HG02763 (cell line): Measurements from ENCODE around the gene RFLNA.

Experiments
- ATAC-seq: cut with Tn5 transposase; IDR thresholded peaks from one replicate; pipeline ENCODE4 v1.9.1; 2021; ENCODE audit warnings: mild to moderate bottlenecking, moderate library complexity; ENCODE audit not compliant: unreplicated experiment

RFLNA gene

DNA sequence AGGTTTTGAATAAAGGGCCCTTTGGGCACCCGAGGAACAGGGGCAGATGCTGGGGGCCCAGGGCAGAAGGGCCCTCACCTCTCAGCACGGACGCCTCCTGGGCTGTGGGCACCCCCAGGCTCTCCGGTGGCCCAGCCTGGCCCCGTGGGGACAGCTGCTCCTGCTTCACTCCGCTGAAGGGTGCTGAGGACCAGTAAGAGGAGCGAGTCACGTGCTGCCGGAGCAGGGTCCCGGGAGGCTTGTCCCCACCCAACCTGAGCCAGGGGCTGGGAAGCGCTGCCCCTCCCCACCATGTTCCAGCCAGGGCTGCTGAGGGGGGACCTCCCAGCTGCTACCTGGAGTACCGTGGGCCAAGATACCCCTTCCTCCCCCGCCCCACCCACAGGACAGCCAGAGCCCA, 59.5 kb downstream of the RFLNA start:
- ATAC-seq: no peak

DNA sequence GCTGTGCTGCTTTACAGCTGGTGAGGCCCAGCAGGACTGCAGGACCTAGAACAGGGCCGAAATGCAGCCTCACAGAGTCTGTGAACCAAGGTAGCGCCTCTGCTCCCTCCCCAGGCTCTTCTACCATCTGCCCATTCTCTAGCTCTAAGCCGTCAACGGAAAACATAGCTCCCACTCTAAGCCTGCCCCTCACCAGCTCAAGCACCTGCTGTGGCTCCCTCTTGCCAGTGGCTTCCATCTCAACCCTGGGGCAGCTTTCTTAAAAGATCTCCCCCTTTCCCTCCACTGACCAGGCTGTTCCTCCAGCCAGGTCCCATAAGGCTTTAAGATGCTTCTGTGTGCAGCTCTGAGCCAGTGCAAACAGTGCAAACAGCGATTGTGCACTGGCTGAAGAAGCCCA, 61.3 kb downstream of the RFLNA start:
- no peak for ATAC-seq

DNA sequence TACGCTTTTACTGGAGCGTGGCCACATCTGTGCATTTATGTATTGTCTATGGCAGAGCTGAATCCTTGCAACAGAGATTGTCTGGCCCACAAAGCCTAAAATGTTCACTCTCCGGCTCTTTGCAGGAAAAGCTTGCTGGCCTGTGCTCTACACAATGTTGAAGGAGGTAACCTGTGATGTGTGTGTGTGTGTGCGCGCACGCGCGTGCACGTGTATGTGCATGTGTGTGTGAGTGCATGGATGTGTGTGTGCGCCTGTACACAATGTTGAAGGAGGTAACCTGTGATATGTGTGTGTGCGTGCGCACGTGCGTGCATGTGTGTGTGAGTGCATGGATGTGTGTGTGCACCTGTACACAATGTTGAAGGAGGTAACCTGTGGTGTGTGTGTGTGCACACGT, 62.7 kb downstream of the RFLNA start:
- no peak for ATAC-seq

DNA sequence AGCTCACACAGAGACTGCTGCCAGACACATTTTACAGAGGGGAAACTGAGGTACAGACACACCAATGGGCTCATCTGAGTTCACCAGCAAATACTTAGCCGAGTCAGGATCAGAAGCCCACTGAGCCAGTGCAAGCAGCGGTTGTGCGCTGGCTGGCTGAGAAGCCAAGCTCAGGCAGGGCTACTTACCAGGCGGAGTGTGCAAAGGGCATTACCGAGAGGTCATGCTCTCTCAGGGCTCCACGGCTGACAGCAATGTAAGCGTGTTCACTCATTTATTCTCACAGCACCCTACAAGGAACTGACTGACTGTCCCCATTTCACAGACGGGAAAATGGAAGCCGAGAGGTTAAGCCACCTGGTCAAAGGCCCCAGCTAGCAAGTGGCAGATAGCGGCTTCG, 63.7 kb downstream of the RFLNA start:
- no peak for ATAC-seq

DNA sequence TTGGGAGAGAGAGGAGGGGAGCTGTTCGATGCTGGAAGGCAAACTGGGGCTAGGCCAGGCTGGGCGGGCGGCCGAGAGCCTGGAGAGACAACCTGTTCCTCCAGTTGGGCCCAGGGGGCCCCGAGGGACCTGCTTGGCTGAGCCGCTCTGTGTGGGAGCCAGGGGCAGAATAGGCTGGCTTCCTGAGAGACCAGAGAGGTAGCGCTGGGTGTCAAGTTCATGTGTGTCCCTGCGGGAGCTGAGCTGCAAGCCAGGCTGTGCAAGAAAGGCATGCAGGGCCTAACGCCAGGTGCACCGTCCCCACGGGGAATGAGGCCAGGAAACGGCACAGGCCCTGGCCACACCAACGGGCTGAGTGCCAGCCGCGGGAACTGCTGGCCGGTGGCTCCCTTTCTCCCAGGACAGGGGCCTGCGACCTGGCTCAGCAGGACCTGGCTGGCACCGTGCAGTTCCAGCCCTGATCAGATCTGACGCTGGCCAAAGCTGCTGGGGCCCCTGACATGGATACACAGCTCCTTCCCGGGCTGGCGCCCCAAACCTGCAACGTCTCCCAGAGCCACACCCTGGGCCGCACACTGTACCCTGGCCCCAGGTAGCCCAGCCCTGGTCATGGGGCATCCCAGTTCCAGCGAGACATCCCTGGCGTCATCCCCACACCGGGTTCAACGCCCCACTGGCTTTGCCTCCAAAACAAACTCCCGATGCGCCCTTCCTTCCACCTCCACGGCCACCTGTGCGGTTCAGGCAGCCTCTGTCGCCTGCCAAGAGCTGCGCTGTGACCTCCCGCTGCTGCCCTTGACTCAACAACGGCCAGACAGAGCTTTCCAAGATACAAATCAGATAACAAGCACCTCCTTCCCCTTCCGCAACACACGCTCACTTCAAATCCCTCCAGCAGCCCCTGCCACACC, 65.0 kb downstream of the RFLNA start:
- ATAC-seq: no peak

DNA sequence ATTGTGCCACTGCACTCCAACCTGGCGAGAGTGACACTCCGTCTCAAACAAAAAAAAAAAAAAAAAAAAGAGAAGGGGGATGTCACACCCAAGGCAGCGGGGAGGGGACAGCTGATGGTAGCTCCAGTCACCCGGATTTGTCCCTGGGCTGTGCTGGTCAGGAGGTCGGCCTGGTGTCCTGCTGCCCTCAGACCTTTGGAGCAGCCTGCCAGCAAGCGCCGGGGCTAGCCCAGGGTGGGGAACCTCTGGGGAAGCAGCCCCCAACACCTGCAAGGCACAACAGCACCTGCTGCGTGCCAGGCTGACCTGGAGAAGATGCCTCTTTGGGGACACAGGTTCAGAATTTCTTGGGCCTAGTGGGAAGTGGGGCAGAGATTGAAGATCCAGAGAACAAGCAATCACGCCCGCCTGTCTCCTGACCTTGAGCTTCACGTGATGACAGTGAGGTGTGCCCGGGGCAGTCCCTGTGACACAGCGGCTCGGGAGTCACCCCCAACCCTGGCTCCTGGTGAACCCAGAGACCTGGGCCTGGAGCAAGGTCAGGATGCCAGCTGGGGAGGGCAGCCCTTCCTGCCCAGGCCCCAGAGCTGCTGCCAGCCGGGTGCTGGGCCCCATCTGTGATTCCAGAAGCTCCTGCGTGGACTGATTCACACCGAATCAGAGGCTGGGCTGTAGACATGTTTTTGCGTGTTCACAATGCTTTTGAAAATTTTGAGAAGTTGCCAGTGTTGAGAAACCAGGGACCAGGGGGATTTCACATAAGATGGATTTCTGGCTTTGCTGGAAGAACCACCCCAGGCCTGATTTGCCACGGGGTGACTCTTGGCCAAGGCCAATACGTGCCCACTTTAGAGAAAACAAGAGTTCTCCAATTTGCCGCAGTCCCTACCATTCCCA, 66.4 kb downstream of the RFLNA start:
- ATAC-seq: no peak

DNA sequence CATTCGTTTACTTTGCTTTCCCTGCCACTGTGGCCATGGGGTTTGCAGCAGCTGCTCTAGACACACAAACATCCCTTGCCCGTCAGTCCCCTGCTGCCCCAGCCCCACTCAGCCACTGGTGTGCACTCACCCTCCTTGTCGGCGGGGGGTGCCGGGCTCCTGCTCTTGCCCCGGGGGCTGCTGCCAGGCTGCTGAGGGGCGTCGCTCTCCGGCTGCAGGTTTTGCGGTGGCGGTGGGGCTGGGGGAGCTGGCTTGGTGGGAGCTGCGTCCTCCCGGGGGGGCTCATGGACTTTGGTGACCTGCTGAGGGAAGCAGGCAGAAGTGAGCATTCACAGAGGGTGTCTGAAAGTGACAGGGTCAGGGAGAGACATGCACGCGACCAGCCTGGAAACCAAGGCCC, 67.1 kb downstream of the RFLNA start:
- ATAC-seq: no peak

DNA sequence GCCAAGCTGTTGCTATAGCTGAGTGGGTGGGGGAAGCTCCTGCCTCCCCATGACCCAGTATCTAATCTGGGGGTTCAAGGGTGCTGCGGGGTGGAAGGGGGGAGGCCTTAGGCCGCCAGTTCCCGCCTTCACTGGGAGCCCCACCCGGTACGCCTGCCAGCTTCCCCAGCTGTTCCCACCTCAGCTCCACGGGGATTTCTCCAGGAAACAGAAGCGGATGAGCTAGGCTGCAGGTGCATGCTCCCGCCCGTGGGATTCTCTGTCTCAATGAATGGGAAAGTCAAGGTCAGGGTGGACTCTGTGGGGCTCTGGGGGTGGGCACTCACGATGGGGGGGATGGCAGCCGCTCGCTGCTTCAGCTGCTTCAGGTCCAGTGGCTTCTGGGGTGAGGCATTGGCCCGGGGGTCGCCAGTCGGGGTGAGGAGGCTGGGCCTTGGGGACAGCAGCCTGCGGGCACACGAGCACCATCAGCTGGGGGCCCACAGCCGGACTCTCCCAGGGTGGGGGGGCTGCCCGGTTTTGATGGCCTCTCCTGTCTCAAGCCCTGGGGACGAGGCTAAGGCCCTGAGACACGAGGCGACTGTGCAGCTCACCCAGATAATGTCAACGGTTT, 68.6 kb downstream of the RFLNA start:
- no peak for ATAC-seq

DNA sequence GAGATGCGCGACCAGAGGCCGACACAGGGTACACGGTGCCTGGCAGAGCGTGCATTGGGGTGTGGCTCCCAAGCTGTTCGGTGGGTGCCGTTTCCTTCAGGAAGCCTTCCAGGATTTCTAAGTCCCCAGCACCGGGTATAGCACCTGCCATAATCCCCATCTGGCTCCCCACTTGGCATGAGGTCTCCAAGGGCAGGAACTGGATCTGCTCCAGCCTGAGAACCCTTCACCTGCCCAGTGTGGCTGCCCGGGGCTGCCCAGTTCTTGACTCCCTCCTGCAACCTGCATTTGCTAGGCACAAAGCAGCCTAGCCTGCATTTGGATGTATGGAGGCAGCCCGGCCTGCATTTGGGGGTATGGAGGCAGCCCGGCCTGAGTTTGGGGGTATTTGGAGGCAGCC, 69.7 kb downstream of the RFLNA start:
- ATAC-seq: no peak
